ENCODE measurements around the gene PSMC3. TPM values are rescaled to one million over a fixed set of nuclear protein-coding genes. Genes with fewer than 3 reads are reported as not detected.

The PSMC3 gene
- total RNA-seq, 1 experiment from 2014 or later = 165 TPM

DNA sequence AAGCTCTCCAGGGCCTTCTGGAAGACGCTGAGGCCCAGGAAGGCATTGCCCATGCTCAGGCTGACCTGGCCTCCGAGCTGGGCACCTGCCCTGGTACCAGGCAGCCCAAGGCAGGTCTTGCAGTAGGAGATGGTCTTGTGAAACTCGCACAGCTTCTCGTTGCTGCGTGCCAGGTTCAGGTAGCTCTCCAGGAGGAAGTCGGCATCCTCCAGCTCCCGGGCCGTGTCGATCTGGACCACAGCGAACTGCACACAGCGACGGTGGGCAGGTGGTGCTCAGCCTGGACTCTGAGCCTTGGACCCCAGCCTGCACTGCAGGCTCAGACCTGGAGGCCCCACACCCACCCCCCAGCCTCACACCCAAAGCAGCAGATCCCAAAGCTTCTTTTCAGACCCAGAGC is 21.7 kb upstream of the PSMC3 start:
- no peak for DNase-seq (ENCODE audit: low read depth, low spot score)
- in situ Hi-C loops (cut with HindIII; ENCODE audit: low pct_unique_long_range_greater_than_20kb, low sequenced_read_pairs) = no loop called here

DNA sequence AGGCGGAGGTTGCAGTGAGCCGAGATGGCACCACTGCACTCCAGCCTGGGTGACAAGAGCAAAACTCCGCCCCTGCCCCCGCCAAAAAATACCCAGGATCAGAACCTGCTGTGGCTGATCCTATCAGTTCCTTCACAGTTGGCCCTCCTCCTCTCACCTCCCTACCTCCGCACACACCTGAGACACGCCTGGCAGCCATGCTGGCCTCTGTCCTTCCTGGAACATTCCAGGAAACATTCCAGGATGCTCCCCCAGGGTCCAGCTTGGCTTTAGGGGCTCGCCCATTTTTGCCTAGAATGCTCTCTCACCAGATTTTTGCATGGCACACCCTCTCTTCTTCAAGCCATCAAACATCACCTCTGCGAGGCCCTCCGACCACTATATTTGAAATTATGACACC is 20.6 kb upstream of the PSMC3 start:
- DNase-seq (ENCODE audit: low read depth, low spot score) = no peak
- in situ Hi-C loops (cut with HindIII; ENCODE audit: low pct_unique_long_range_greater_than_20kb, low sequenced_read_pairs) = no loop called here

DNA sequence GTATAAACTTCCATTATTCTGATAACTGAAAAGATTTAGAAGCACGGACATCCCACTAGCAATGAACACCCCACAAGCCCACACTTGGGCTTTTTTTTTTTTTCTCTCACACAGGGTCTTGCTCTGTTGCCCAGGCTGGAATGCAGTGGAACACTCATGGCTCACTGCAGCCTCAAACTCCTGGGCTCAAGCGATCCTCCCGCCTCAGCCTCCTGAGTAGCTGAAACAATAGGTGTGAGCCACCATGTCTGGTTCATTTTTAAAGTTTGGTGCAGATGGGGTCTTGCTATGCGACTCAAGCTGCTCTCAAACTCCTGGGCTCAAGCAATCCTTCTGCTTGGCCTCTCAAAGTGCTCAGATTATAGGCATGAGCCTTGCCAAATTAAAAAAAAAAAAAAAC is 19.6 kb upstream of the PSMC3 start:
- in situ Hi-C loops (cut with HindIII; ENCODE audit: low pct_unique_long_range_greater_than_20kb, low sequenced_read_pairs) = no loop called here
- no peak for DNase-seq (ENCODE audit: low read depth, low spot score)

DNA sequence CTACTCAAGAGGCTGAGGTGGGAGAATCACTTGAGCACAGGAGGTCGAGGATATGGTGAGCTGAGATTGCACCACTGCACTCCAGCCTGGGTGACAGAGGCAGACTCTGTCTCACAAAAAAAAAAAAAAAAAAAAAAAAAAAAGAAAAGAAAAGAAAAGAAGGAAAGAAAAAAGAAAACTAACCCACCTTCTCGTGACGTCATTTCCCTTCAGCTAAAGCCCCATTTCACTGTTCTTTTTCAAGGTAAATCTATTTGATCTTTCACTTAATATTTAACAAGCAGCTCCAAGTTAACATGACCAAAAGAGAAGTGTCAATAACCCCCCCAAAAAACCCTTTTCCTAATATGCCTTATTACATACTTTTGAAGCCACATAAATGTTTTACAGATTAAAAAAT is 17.6 kb upstream of the PSMC3 start:
- in situ Hi-C loops (cut with HindIII; ENCODE audit: low pct_unique_long_range_greater_than_20kb, low sequenced_read_pairs) = no loop called here
- DNase-seq (ENCODE audit: low read depth, low spot score) = no peak

DNA sequence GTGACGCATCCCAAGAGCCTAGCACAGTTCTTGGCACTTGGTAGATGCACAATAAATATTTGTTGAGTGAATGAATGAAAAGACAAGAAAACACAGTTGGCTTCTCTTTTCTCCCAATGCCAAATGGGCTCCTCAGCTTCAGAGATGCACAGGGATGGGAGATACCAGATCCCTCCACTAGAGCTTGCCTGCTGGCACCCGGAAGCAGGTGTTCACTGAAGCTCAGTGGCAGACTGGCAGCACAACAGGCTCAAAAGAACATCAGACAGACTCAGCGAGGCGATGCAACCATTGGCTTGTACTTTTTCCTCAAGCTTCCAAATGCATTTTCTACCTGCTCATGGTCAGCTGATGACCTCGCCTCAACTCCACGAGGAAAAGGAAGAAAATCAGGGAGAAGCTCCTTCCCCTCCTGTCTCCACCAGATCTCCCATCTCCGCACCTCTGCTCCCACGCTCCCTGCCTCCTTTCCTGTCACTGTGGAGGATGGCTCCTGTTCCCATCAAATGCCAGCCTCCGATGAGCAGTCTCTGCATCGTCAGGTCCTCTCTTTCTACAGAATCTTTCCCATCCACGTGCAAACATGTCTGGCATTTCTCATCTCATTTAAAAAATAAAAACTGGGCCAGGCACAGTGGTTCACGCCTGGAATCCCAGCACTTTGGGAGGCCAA is 16.9 kb upstream of the PSMC3 start:
- DNase-seq (ENCODE audit: low read depth, low spot score) = peak; percentile 55
- in situ Hi-C loops (cut with HindIII; ENCODE audit: low pct_unique_long_range_greater_than_20kb, low sequenced_read_pairs) = no loop called here

DNA sequence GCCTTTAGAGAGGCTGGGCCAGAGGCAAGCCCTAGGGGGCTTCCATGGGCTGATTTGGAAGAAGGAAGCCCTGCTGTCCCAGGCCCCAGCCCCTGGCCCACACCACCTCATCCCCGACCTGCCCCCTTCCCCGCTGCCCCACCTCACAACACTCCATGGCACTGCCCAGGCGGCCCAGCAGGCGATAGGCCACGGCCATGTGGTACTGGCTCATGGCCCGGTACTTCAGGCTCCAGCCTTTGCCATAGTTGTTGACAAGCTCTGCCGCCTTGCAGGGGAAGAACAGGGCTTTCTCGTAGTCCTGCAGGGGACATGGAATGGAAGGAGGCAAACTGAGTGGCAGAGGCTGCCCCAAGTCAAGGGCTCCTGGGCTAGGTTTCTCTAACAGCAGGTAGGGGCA is 16.3 kb upstream of the PSMC3 start:
- DNase-seq (ENCODE audit: low read depth, low spot score) = no peak
- in situ Hi-C loops (cut with HindIII; ENCODE audit: low pct_unique_long_range_greater_than_20kb, low sequenced_read_pairs) = no loop called here

DNA sequence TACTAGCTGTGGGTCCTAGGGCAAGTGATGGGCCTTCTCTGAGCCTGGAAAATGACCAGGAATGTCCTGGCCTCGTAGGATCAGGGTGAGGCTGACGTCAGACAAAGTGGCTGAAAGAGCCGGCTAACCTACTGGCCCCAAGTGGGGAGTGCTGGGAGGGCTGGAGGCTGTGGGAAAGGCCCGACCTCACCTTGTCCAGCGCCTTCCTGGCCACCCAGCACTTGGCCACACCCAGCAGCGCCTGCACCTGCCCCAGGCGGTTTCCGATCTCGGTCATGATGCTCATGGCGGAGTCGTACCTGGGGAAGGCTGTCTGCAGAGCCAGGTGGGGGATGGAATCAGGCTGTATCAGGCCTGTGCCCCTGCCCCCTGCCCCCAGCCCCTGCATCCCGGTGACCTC is 15.2 kb upstream of the PSMC3 start:
- in situ Hi-C loops (cut with HindIII; ENCODE audit: low pct_unique_long_range_greater_than_20kb, low sequenced_read_pairs) = no loop called here
- DNase-seq (ENCODE audit: low read depth, low spot score) = no peak

DNA sequence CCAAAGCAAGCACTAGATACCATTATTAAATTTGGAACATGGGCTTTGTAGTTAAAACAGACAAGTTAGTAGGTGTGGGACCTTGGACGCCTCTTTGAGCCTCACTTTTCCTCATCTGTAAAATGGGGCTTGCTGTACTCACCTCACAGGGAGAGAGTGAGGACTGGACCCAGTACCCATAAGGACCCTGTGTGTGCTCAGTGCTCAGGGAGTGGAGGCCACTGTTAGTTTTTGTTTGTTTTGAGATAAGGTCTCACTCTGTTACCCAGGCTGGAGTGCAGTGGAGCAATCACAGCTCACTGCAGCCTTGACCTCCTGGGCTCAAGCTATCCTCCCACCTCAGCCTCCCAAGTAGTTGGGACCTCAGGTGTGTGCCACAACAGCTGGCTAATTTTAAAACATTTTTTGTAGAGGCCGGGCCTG is 13.8 kb upstream of the PSMC3 start:
- in situ Hi-C loops (cut with HindIII; ENCODE audit: low pct_unique_long_range_greater_than_20kb, low sequenced_read_pairs) = no loop called here
- DNase-seq (ENCODE audit: low read depth, low spot score) = no peak

DNA sequence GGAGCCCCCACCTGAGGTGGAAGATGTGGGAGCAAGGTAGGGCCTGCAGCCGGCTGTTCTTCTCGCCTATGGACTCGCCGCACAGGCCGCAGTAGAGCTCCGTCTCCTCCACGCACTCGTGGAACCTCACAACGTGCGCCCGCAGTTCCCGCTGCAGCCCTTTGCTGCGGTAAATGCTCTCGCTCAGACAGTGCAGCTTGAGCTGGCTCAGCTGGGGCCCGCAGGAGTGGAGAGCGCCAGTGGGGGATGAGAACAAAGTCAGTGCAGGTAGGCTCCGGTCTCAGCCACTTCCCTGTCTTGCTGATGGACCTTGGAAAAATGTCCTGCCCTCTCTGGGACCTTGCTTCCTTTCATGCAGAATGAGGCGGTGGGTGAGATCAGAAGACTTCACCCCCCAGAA is 12.5 kb upstream of the PSMC3 start:
- no peak for DNase-seq (ENCODE audit: low read depth, low spot score)
- in situ Hi-C loops (cut with HindIII; ENCODE audit: low pct_unique_long_range_greater_than_20kb, low sequenced_read_pairs) = no loop called here

DNA sequence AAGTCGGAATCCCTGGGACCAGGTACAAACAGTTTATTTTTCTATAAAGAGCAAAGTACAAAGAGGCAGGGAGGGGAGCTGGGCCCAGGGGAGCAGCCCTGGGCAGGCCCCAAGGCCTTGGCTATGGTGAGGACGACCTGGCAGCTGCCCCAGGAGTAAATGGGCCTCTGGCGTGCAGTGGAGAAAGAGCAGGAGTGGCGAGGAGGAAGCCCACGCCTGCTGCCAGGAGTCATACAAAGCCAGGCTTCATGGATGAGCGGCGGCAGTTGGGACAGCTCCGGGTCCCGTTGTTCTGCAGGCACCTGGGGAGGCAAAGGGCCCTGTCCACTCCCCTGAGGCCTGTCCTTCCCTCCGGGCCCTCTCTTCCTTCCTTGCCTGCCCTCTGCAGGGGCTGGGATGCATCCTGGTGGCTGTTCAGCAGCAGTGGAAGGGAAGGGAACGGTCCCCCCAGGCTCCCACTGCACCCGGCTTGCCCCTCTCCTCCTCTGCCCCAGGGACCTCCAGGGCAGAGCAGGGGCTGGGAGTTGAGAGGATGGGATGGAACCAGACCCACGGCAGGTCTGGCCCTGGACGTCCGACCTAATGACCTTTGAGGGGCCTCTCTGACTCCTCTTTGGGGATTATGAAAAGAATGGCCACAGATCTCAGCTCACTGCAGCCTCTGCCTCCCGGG is 11.6 kb upstream of the PSMC3 start:
- in situ Hi-C loops (cut with HindIII; ENCODE audit: low pct_unique_long_range_greater_than_20kb, low sequenced_read_pairs) = no loop called here
- no peak for DNase-seq (ENCODE audit: low read depth, low spot score)

DNA sequence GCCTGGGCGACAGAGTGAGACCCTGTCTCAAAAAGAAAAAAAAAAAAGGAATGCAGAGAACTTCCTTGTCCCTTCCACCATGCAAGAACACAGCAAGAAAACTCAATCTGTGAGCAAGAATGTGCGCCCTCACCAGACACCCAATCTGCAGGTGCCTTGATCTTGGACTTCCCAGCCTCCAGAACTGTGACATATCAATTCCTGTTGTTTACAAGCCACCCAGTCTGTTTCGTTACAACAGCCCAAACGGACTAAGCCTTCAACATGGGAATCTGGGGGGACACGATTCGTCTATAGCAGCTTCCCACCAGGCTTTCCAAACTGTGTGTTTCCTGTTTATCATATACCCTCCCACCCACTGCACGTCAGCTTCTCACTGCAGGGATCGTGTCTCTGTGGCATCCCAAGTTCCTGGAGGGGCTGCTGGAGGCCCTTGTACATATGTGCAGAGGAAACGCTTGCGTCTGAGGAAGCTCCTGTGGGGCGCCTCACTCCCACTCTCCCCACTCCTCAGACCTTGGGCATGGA is 11.0 kb upstream of the PSMC3 start:
- in situ Hi-C loops (cut with HindIII; ENCODE audit: low pct_unique_long_range_greater_than_20kb, low sequenced_read_pairs) = no loop called here
- DNase-seq (ENCODE audit: low read depth, low spot score) = no peak

DNA sequence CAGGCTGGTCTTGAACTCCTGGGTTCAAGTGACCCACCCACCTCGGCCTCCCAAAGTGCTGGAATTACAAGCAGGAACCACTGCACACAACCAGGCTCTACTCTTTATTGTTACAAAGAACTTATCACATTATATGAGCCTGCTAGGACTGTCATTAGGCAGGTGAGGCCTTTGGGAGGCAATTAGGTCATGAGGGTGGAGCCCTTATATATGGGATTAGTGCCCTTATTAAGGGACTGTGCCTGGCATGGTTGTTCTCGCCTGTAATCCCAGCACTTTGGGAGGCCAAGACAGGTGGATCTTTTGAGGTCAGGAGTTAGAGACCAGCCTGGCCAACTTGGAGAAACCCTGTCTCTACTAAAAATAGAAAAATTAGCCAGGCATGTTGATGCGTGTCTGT is 10.5 kb upstream of the PSMC3 start:
- DNase-seq (ENCODE audit: low read depth, low spot score) = no peak
- in situ Hi-C loops (cut with HindIII; ENCODE audit: low pct_unique_long_range_greater_than_20kb, low sequenced_read_pairs) = no loop called here

DNA sequence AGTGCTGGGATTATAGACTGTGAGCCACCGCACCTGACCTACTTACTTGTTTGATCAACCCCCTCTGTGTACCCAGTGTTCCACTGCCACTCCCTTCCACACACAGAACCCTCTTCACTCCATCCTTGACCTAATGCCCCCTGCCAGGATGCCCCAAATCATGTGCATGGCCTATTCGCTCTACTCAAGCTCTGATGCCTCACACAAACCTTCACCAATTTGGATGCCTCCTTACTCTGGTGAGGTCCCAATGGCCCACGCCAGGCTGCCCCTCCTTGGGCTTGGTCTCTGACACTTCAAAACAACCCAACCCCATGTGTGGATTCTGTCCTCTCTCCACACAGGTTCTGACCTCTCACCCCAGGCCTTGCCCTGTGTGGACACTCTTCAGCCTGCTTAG is 9.4 kb upstream of the PSMC3 start:
- in situ Hi-C loops (cut with HindIII; ENCODE audit: low pct_unique_long_range_greater_than_20kb, low sequenced_read_pairs) = no loop called here
- no peak for DNase-seq (ENCODE audit: low read depth, low spot score)

DNA sequence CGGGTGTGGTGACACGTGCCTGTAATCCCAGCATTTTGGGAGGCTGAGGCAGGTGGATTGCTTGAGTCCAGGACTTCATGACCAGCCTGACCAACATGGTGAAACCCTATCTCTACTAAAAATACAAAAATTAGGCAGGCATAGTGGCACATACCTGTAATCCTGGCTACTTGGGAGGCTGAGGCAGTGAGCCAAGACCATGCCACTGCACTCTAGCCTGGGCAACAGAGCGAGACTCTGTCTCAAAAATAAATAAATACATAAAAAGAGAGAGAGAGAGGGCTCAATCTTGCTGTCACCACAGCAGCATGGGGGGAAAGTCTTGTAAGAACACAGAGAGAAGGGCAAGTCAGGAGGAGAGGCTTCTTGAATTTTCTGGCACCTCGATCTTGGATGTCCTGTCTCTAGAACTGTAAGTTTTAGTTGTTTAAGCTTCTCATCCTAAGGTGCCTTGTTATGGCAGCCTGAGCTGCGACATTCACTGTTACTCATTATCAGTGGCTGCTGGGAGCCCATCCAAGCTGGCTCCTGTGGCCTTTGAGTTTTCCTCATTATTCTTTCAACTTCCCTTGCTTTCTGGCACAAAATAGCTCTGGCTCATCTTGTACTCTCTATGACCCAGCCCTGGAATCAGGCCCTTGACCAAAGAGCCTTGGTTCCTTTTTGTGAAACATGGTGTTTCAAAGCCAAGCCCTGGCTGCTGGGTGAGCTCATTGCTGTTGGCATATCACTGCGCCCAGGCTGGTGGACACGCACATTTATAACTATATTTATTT is 8.0 kb upstream of the PSMC3 start:
- no peak for DNase-seq (ENCODE audit: low read depth, low spot score)
- in situ Hi-C loops (cut with HindIII; ENCODE audit: low pct_unique_long_range_greater_than_20kb, low sequenced_read_pairs) = no loop called here

DNA sequence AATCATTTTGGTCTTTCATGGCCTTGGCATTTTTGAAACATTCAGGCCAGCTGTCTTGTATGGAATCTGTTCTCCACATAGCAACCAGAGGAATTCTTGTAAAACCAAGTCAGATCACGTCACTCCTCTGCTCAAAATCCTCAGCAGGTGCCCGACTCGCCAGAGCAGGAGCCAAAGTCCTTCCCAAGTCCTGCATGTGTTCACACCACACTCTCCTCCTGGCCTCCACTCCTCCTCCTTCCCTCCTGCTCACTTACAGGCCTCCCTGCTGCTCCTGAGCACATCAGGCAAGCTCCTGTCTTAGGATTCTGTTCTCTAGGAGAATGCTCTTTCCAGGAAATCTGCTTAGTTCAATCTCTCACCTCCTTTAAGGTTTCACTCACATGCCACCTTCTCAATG is 6.9 kb upstream of the PSMC3 start:
- DNase-seq (ENCODE audit: low read depth, low spot score) = no peak
- in situ Hi-C loops (cut with HindIII; ENCODE audit: low pct_unique_long_range_greater_than_20kb, low sequenced_read_pairs) = no loop called here

DNA sequence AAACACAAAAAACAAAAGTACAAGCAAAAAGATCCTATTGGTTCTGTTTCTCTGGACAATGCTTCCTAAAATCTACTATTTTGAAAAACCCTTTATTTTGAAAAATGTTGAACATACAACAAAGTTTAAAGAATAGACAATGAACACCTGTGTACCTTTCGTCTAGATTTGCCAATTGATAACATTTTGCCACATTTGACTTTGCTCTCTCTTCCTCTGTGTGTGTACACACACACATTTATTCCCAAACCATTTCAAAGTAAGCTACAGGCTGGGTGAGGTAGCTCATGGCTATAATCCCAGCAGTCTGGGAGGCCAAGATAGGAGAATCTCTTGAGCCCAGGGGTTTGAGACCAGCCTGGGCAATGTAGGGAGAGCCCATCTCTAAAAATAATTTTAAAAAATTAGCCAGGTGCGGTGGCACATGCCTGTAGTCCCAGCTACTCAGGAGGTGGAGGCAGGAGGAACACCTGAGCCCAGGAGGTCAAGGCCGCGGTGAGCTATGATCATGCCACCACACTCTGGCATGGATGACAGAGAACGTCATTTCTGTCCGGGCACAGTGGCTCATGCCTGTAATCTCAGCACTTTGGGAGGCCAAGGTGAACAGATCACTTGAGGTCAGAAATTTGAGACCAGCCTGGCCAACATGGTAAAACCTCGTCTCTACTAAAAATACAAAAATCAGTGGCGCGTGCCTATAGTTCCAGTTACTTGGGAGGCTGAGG is 5.3 kb upstream of the PSMC3 start:
- in situ Hi-C loops (cut with HindIII; ENCODE audit: low pct_unique_long_range_greater_than_20kb, low sequenced_read_pairs) = no loop called here
- no peak for DNase-seq (ENCODE audit: low read depth, low spot score)

DNA sequence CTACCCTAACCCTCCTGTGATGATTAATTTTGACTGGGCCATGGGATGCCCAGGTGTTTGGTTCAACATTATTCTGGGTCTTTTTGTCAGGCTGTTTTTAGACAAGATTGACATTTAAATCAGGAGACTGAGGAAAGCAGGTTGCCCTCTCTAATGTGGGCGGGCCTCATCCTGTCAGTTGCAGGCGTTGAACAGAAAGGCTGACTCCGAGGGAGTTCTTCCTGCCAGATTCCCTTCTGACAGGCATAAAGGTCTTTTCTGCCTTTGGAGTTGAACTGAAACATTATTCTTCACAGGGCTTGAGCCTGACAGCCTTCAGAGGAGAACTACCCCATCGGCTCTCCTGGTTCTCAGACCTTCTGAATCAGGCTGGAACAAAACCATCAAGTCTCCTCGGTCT is 4.3 kb upstream of the PSMC3 start:
- DNase-seq (ENCODE audit: low read depth, low spot score) = no peak
- in situ Hi-C loops (cut with HindIII; ENCODE audit: low pct_unique_long_range_greater_than_20kb, low sequenced_read_pairs) = no loop called here

DNA sequence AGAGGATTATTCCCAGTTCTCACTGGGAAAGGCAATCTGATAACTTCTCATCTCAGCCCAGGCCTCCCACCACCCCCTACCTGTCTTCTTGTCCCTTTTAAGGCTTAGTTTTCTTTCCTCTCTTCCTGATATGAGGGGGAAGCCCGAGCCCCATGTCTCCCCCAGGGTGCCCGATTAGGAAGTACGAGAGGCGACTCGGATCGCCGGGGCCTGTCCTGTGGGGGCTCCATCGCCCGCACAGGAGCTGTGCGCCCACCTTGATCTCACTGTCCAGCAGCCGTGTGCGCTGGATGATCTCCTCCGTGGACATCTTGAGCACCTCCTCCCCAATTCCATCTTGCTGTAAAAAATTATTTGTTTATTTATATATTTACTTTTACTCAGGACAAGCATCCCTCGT is 628 bp downstream of the PSMC3 start:
- DNase-seq (ENCODE audit: low read depth, low spot score) = no peak

More for the DNA sequence above, 628 bp downstream of the PSMC3 start:
- in situ Hi-C loops (cut with HindIII; ENCODE audit: low pct_unique_long_range_greater_than_20kb, low sequenced_read_pairs) = no loop called here

Data from SK-MEL-5 (cell line).